Epithelial cell of alveolus of lung (primary cell): Measurements from ENCODE around the gene PPP1R7. TPM values are rescaled to one million over a fixed set of nuclear protein-coding genes. Genes with fewer than 3 reads are reported as not detected.

ENCODE experiments used
- total RNA-seq: library from RNA; depleted of rRNA; stranded (reverse); fragments of >200 nt; gene quantifications from 2 replicates; pipeline ENCODE4 v1.2.1, GENCODE V29; 2015

PPP1R7 gene, protein sequence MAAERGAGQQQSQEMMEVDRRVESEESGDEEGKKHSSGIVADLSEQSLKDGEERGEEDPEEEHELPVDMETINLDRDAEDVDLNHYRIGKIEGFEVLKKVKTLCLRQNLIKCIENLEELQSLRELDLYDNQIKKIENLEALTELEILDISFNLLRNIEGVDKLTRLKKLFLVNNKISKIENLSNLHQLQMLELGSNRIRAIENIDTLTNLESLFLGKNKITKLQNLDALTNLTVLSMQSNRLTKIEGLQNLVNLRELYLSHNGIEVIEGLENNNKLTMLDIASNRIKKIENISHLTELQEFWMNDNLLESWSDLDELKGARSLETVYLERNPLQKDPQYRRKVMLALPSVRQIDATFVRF
- total RNA-seq: 49.8 and 73.3 TPM in 2 replicates

DNA sequence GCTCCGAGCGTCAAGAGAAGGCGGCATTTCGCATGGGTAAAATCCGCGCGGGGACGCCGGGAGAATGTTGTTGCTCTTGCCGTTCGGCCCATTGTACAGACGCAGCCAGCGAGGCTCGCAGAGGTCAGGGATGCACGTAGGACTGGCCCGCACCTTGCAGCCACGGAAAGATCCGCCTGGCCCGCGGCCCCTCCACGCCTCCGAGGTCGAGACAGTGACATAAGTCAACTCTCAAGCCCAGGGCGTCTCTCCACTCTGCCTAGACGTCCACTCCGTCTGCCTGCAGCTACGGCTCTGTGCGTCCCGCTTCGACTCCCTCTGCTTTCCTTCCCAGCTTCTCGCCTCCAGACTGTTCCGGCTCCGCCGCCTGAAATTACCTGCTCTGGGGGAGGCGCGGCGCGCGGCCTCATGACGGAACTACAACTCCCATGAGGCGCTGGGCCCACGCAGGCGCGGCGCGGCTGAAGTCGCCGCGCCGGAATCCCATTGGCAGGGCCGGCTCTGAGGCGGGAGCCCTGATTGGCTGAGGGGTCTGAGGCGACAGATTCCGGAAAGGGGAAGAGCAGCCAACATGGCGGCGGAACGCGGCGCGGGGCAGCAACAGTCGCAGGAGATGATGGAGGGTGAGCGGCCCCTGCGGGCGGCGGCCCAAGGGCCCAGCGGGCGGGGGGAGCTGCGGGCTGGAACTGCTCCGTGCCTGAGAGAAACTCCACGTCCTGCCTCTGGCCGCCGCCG lies at the start of gene PPP1R7:
Gene PPP1R7 (plus strand): TSS at position 543 of the 735 bp plus-strand sequence. CDS start 29 bp downstream, at position 572.

DNA sequence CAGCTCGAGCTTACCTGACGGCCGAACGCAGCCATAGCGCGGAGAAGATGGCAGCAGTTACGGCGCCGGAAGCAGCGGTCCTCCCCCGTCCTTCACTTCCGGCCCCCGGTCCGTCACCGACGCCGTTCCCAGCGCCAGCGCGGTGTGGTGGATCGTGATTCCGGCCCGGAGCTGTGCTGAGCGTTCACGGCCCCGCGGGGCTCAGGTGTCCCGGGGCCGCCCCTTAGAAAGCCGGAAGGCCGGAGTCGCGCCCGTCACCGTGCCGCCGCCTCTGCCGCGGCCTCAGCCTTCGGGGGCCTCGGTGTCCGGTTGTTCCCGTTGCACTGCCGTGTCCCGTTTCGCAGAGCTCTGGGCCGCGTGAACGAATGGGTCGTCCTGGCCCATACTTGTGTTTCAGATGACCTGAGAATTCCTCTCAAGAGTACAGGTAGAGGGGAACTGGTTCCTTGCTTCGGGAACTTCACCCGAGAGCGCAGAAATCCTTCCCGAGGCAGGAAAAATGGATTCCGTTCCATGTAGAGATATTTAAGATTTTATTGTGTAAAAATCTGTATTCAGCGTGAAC lies 47.9 kb upstream of the PPP1R7 start, which contains the start of gene MTERF4:
Gene MTERF4 (minus strand): TSS at position 49 of the 565 bp plus-strand sequence. CDS start 14 bp downstream, at position 35.

DNA sequence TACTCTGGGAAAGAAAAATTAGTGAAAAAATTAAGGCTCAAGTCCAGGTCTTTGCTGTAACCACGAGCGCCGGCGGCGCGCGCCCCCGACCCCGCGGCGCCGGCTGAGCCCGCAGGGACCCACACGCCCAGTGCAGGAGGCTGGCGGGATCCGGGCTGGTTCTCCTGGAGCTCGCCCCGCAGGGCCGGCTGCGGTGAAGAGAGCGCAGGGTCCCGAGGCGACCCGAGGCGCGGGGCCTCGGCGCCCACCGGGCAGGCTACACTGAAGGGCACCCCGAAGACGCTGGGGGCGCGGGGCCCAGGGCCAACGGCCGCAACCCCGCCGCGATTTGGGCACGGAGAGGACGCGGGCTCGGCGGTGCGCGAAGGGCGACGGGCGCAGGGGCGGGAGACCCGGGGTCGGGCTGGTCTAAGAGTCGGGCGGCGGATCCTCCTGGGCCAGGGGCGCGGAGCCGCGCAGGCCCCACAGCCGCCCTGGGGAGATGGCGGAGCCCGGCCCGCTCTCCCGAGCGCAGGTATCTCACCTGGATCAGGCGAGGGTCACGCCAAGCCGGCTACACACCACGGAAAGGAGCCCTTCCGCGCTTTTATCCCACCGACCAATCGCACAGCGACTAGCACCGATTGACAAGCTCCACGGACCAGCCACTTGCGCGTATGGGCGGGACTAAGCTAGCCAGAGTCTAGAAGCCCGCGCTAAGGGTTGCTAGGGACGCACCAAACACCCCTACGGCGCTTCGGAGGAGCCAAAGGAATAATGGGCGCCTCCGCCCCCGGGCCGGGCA lies 1.2 kb upstream of the PPP1R7 start, which contains the start of gene PASK:
Gene PASK (minus strand): TSS at position 582 of the 784 bp plus-strand sequence. CDS start 6,440 bp downstream, outside the sequence.

DNA sequence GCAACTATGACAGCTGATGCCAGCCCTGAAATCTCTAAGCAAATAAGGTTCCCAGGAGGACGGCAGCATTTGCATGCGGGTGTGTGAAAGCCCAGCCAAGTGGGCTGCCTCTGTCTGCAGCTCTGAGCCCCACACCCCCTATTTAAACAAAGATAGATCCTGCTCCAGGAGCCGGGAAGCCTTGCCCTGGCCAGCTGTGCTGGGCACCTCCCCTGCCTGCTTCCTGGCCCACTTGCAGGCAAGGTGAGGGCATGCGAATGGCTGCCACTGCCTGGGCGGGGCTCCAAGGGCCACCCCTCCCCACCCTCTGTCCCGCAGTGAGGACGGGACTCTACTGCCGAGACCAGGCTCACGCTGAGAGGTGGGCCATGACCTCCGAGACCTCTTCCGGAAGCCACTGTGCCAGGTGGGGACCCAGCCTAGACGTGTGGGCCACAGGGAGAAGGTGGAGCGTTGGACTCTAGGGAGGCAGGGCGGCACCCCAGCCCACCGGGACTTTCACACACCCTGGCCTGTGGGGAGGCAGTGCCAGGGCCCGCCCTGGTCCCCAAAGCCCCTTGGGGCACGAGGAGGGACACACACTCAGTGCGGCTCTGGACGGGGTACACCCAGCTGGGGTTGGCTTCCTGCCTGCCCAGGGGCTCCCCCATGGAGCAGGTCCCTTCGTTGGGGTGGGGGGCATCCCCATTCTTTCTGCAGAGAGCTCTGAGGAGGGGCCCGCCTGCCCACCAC lies 38.3 kb downstream of the PPP1R7 start, which contains the start of gene ANO7:
Gene ANO7 (plus strand): TSS at position 317 of the 732 bp plus-strand sequence. CDS start 1,387 bp downstream, outside the sequence.

Other genes starting within 250 kb of the PPP1R7 start
- gene CROCC2, start 244.1 kb upstream of the PPP1R7 start, total RNA-seq: 0.80 TPM in 1 of 2 replicates, not detected in the other
- 9.7 and 151 TPM in 2 replicates for gene SNED1, start 151.8 kb upstream of the PPP1R7 start, total RNA-seq
- 23.4 and 36.2 TPM in 2 replicates for gene MTERF4, start 48.2 kb upstream of the PPP1R7 start, total RNA-seq
- gene PASK, start 995 bp upstream of the PPP1R7 start, total RNA-seq: 2.2 and 4.6 TPM in 2 replicates
- gene ANO7, start 38.2 kb downstream of the PPP1R7 start, total RNA-seq: 1.4 and 1.6 TPM in 2 replicates
- 500 and 635 TPM in 2 replicates for gene HDLBP, start 165.2 kb downstream of the PPP1R7 start, total RNA-seq
- 328 and 377 TPM in 2 replicates for gene SEPTIN2, start 165.5 kb downstream of the PPP1R7 start, total RNA-seq
- gene FARP2, start 205.8 kb downstream of the PPP1R7 start, total RNA-seq: 16.8 and 27.8 TPM in 2 replicates